Brain microvascular endothelial cell (primary cell): ENCODE data around the gene PTPN2.
"Not testable (repeated sequence)": the region's sequence is repeated elsewhere in the genome, so short reads cannot be mapped to it uniquely, and the experiment has no call there.

ENCODE experiments used
- DNase-seq: peaks from one replicate; pipeline ENCODE4 v3.0.0-alpha.2; 2020
- H3K27ac ChIP-seq: fragments of 250-450 bp; sonication (Bioruptor Pico); 2 replicates; pipeline ENCODE4 v1.5.1; 2020; ENCODE audit warnings: mild to moderate bottlenecking, moderate library complexity
- H3K27me3 ChIP-seq: fragments of 250-450 bp; sonication (Bioruptor Pico); replicated peaks from 2 replicates; pipeline ENCODE4 v1.5.1; 2020; ENCODE audit warnings: mild to moderate bottlenecking
- H3K36me3 ChIP-seq: fragments of 250-450 bp; sonication (Bioruptor Pico); replicated peaks from 2 replicates; pipeline ENCODE4 v1.5.1; 2020; ENCODE audit warnings: mild to moderate bottlenecking
- H3K4me3 ChIP-seq: 2 replicates; pipeline ENCODE4 v1.5.1; 2011; ENCODE audit warnings: low read depth, mild to moderate bottlenecking, control low read depth, low read length, moderate library complexity
- CTCF ChIP-seq: IDR thresholded peaks from 2 replicates; pipeline ENCODE4 v1.5.1; 2011; ENCODE audit warnings: low read depth, mild to moderate bottlenecking, moderate library complexity, low read length, control low read depth, inconsistent platforms; ENCODE audit errors: missing control alignments
- in situ Hi-C: cut with HindIII; loops from 2 replicates; pipeline ENCODE4 v1.10.0; 2017; ENCODE audit warnings: low sequenced_read_pairs, low pct_ligation_motif_present

The PTPN2 gene

DNA sequence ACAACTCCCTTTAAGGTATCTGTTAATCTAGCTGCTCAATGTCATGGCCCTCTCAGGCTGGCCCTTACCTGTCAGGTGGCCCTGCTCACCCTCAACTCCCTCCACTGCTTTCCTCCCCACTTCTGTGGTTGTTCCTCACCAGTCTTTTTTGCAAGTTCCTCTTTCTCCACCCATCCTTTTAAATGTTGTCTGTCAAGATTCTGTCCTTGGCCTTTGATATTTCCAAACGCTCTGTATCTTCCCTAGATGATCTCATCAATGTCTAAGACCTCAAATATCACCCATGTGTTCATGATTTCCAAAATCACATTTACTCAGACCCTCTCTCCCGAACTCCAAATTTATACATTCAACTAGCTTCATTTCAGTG, 3.5 kb downstream of the PTPN2 start:
- H3K36me3 ChIP-seq: no peaks in the 10 kb centered on the region
- H3K27me3 ChIP-seq: no peaks in the 10 kb centered on the region
- no peak overlapping the region for H3K27ac ChIP-seq
- in situ Hi-C loops: no loop called here
- DNase-seq: no peak
- H3K4me3 ChIP-seq: no peak overlapping the region
- TF ChIP-seq CTCF: no peak

- no peaks in the 10 kb centered on the region for H3K27me3 ChIP-seq
- H3K4me3 ChIP-seq: no peak overlapping the region
- TF ChIP-seq CTCF: no peak
- DNase-seq: no peak
- H3K27ac ChIP-seq: no peak overlapping the region
- in situ Hi-C loops: no loop called here
- H3K36me3 ChIP-seq: no peaks in the 10 kb centered on the region
These were observed 4.0 kb downstream of the PTPN2 start for GRCh38 chr18:12879840-12880540.

GRCh38 chr18:12874992-12875391, 9.0 kb downstream of the PTPN2 start:
- H3K4me3 ChIP-seq, in situ Hi-C loops, DNase-seq, H3K36me3 ChIP-seq, H3K27me3 ChIP-seq, H3K27ac ChIP-seq: not testable (repeated sequence)

DNA sequence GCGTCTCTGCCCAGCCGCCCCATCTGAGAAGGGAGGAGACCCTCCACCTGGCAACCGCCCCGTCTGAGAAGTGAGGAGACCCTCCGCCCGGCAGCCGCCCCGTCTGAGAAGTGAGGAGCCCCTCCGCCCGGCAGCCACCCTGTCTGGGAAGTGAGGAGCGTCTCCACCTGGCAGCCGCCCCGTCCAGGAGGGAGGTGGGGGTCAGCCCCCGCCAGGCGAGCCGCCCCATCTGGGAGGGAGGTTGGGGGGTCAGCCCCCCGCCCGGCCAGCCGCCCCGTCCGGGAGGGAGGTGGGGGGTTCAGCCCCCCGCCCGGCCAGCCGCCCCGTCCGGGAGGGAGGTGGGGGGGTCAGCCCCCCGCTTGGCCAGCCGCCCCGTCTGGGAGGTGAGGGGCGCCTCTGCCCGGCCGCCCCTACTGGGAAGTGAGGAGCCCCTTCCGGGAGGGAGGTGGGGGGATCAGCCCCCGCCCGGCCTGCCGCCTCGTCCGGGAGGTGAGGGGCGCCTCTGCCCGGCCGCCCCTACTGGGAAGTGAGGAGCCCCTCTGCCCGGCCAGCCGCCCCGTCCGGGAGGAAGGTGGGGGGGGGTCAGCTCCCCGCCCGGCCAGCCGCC, 10.0 kb downstream of the PTPN2 start:
- in situ Hi-C loops: not testable (repeated sequence)

GRCh38 chr18:12872408-12872807, 11.6 kb downstream of the PTPN2 start:
- H3K4me3 ChIP-seq: no peak overlapping the region
- no peaks in the 10 kb centered on the region for H3K36me3 ChIP-seq
- no peaks in the 10 kb centered on the region for H3K27me3 ChIP-seq
- no peak overlapping the region for H3K27ac ChIP-seq
- no peak for TF ChIP-seq CTCF
- no peak for DNase-seq
- in situ Hi-C loops: no loop called here

More for the DNA sequence above, 10.0 kb downstream of the PTPN2 start:
- H3K4me3 ChIP-seq, H3K36me3 ChIP-seq, DNase-seq, H3K27ac ChIP-seq, H3K27me3 ChIP-seq: not testable (repeated sequence)

- H3K27ac ChIP-seq: no peak overlapping the region
- in situ Hi-C loops: no loop called here
- no peaks in the 10 kb centered on the region for H3K36me3 ChIP-seq
- H3K27me3 ChIP-seq: no peaks in the 10 kb centered on the region
- no peak overlapping the region for H3K4me3 ChIP-seq
- DNase-seq: no peak
- TF ChIP-seq CTCF: no peak
These were observed 15.5 kb downstream of the PTPN2 start for GRCh38 chr18:12868576-12868975.
